Measurements from ENCODE around the gene DDN.

The DDN gene

DNA sequence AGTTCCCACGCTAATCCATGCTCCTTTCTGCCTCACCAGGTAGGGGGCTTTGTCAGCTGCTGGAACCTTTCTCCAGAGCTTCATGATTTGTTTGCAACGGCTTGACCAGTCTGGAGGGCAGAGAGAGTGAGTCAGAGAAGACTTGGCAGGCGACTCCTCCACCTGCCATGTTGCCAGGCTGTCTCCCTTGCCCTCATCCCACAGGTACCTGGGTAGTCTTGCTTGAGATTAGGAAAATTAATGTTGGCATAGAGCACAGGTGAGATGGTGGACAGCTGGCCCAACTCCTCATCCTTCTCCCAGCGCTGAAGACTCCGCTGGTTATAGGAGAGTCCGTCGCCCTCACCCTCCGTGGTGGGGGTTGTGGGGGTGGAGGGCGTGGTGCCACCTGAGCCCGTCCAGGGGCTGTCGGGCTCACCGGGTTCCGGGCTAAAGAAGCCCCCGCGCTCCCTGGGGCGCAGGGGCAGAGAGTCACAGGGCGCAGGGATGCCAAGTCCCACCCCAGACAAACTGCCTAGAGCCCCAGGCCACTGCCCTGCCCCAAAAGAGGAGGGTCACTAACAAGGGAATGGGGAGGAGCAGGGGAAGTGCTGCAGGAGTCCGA is 42.8 kb upstream of the DDN start:
- no peak for DNase-seq (ENCODE audit: low read depth)
- no peak for TF ChIP-seq CTCF (IDR thresholded peaks at IDR 0.05; ENCODE audit: low read depth, low read length, missing control alignments)
- H3K4me3 ChIP-seq (ENCODE audit: low read depth, low read length) = no peak overlapping the region
- in situ Hi-C loops (cut with HindIII; ENCODE audit: low sequenced_read_pairs) = no loop called here

DNA sequence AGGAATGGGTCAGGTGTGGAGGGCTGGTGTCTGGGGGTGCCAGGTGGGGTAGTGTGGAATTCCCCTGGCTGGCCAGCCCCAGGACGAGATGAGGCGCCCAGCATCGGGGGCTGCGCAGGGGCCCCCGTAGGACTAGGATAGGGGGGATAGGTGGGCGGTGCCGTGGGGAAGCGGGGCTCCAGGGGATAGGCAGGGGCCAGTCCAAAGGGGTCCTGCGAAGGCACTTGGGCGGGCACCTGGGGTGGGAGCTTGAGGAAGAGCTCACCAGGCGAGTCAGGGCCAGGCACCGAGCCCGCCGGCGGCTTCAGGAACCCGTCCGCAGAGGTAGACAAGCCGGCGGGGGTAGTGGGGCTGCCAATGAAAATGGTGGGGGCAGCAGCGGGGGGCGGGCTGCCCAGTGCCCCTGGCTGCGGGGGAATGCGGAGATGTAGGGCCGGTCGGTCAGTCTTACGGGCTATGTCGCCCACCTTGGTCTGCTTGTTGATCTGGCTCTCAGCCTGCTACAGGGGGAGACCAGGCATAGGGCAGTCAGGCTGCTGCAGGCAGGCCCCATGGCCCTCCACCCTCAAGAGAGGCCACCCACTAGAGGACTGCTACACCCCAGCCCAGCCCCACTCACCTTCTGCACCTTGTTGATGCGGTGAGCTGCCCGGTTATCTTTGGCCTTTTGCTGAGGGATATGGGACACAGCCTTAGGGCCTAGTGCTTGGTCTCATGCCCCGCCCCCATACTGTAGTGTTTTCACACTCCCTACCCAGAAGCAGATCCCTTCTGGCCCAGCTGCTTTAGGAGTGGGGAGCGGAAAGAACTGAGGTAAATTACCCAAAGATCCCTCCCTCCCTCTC is 42.1 kb upstream of the DDN start:
- TF ChIP-seq CTCF (IDR thresholded peaks at IDR 0.05; ENCODE audit: low read depth, low read length, missing control alignments) = no peak
- DNase-seq (ENCODE audit: low read depth) = no peak
- in situ Hi-C loops (cut with HindIII; ENCODE audit: low sequenced_read_pairs) = no loop called here
- no peak overlapping the region for H3K4me3 ChIP-seq (ENCODE audit: low read depth, low read length)

DNA sequence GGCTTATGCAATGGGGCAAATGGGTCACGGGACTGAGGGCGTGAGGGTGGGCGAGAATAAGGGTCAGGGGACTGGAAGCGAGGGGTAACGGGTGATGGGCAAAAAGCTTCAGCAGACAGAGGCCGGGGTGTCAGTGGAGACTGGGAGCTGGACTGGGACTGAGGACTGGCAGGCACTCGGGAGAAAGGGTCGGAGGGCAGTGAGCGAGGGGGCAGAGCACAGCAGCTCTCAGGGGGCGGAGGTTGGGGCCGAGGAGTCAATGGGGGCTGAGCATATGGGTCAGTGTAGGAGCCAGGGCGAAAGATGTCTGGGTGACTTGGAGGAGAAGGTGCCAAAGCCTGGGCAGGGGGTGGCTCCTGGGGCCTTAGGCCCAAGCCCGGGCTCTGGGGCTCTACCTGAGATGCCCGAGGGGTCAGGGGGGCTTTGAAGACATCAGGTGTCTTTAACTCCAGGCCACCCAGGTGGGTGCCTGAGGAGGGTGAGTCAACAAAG is 41.2 kb upstream of the DDN start:
- H3K4me3 ChIP-seq (ENCODE audit: low read depth, low read length) = no peak overlapping the region
- in situ Hi-C loops (cut with HindIII; ENCODE audit: low sequenced_read_pairs) = no loop called here
- DNase-seq (ENCODE audit: low read depth) = no peak
- no peak for TF ChIP-seq CTCF (IDR thresholded peaks at IDR 0.05; ENCODE audit: low read depth, low read length, missing control alignments)

GRCh38 chr12:49039421-49040363 is 40.5 kb upstream of the DDN start:
- in situ Hi-C loops (cut with HindIII; ENCODE audit: low sequenced_read_pairs) = no loop called here
- H3K4me3 ChIP-seq (ENCODE audit: low read depth, low read length) = no peak overlapping the region
- DNase-seq (ENCODE audit: low read depth) = no peak
- no peak for TF ChIP-seq CTCF (IDR thresholded peaks at IDR 0.05; ENCODE audit: low read depth, low read length, missing control alignments)

GRCh38 chr12:49038291-49038955 is 39.2 kb upstream of the DDN start:
- TF ChIP-seq CTCF (IDR thresholded peaks at IDR 0.05; ENCODE audit: low read depth, low read length, missing control alignments) = no peak
- DNase-seq (ENCODE audit: low read depth) = no peak
- in situ Hi-C loops (cut with HindIII; ENCODE audit: low sequenced_read_pairs) = no loop called here
- H3K4me3 ChIP-seq (ENCODE audit: low read depth, low read length) = no peak overlapping the region

DNA sequence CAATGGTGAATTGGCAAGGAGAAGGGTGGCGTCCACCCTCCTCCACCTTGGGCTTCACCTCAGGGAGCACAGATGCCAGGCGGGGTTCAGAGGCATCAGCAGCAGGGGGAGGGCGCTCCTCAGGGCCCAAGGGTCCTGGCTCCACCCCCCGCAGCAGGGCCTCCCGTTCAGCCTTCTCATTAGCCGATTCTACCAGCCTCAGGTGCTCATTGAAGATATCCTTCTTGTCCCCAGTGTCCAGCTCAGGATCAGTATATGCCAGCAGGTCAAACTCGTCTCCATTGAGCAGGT is 38.7 kb upstream of the DDN start:
- in situ Hi-C loops (cut with HindIII; ENCODE audit: low sequenced_read_pairs) = no loop called here
- no peak for TF ChIP-seq CTCF (IDR thresholded peaks at IDR 0.05; ENCODE audit: low read depth, low read length, missing control alignments)
- H3K4me3 ChIP-seq (ENCODE audit: low read depth, low read length) = no peak overlapping the region
- no peak for DNase-seq (ENCODE audit: low read depth)
